GM21737 (cell line): ENCODE measurements around the gene TAP1.

Experiments
- ATAC-seq: cut with Tn5 transposase; IDR thresholded peaks from one replicate; pipeline ENCODE4 v1.9.1; 2021; ENCODE audit warnings: mild to moderate bottlenecking, moderate library complexity; ENCODE audit not compliant: unreplicated experiment

TAP1 gene

DNA sequence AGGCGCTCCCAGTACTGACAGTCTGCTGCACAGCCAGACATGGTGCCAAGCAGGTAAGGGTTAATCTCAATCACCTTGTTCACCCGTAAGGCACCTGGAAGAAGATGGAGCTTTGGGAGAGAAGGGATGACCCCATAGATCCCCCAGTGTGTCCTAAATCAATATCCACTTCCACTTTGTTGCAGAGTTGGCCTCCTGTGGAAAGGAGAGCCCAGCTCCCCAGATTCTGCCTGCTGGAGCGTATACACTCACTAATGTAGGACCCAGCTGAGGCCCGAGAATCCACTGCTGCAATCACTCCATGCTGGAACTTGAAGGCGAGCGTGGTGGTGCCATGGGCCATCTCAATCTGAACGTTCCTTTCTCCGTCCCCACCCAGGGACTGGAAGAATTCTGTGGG lies 10.8 kb downstream of the TAP1 start:
- no peak for ATAC-seq

DNA sequence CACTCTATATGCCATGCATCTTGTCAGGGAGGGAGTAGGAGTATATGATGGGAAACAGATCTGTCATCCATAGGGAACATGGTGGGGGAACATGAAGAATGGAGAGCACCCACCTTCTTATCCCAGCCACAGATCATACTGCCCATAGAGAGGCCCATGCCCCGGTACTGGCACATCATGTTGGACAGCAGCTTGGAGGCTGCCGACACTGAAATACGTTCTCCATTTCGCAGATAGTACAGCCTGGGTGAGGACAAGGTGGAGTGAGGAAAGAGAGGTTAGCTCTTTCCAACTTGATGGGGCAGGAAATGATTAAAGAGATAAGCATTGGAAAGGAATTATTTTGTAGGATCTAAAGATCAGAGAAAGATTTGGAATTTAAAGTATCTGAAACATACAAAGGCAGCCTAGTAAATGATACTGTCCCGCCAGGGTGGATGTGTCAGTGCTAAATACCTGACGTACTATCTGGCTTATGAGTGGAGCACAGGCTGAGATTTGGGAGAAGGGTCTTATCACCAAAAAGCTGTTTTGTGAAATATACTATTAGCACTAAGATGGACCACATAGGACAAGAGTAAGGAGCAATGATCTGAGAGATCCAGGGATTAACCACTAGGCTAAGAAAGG lies 11.4 kb downstream of the TAP1 start:
- ATAC-seq: no peak

DNA sequence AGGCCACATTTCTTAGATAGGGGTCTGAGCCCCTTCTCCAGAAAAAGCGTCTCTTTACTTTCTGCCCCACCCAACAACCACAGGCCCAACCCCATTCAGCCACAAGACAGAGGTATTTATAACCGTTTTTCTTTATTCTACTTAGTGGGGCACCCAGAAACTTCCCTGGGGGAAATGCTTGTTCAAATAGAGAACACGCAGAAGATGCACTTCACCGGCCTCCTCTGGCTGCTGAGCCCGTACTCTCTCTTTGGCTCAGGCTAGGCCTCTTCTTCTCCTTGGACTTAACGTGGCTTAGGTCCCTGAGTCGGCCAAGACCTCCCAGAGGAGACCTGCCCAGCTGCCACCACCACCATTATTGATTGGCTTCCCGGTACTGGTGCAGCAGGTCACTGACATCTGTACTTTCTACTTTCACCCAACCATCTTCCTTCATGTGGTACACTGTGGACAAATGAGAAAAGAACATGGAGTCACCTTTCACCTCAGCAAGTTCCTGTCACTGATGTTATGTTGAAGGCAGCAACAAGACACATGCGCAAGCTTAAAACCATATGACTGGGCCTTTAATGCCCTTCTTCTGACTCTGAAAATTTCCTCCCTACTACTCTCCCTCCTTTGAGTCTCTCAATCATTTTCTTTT lies 12.8 kb downstream of the TAP1 start:
- no peak for ATAC-seq

DNA sequence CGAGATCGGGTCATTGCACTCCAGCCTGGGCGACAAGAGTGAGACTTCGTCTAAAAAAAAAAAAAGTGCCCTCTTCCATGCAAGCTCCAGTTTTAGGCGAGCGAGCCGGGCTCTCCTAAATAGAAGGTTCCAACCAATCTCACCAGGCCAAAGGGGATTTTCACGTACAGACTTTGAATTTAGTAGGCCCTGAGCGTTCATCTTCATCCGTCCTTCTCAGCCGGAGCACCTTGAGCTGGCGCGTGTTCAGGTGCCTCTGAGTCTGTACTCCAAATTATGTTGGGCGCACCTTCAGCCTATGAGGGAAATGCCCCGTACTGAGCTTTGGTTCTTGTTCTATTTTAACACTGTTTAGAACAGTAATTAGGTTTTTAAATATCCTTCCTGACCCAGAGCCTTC lies 14.1 kb downstream of the TAP1 start:
- no peak for ATAC-seq

DNA sequence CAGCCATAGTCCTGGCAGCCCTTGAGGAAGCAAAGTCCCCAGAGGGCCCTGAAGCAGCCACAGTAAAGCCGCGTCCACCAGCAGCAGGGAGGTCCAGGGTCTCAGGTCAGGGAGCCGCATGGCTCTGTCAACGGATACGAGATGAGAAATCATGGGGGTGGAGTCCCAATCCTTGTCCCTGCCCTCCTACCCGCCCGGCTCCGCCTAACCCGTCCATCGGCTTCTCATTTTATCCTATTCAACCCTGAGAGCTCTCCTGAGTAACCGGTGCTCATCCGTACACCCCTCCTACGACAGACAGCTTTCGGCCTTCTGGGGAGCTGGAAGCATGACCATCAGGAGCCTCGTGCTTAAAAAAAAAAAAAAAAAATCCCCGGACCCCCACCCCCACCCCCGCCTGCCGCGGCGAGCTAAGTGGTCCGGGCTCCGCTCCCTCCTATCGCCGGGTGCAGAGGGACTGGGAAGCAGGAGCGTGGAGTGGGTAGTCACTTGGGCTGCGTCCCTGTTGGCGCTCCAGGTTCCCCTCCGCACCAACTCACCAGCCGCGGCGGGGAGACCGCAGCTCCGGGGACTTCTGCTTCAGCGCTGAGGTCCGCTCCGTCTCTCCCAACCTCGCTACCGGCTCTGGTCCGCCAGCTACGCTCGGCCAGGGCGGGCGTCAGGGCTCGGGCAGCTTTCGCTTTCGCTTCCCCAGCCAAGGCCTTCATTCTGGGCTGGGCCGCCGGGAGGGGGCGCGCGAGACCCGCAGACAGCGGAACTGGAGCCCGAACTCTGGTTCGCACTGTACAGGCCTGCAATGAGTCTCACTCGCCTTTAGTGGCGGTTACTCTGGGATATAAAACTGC lies 15.2 kb downstream of the TAP1 start, which contains the start of gene TAP2:
Gene TAP2, minus strand, starts transcription at position 626 of the 845 bp plus-strand sequence. Its CDS starts 506 bp downstream, at position 120.
- ATAC-seq: peak; percentile 69

DNA sequence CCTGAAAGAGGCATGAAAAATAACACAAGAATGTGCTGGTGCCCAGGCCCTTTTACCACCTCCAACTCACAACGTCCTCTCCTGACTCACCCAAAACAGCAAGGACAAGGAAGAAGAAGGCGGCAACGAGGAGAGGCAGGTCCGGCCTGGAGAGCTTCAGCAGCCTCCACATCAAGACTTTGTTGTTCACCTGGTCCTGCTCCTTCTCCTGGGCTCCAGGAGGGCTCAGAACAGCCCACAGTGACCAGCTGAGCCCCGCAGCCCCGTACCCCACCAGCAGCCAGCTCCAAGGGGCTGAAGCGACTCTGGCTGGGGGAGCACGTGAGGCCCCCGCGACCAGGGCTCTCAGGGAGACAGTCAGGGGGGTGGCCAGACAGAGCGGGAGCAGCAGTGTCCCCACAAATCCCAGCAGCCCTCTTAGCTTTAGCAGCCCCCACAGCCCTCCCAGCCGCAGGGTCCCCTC lies 15.8 kb downstream of the TAP1 start:
- ATAC-seq: no peak

DNA sequence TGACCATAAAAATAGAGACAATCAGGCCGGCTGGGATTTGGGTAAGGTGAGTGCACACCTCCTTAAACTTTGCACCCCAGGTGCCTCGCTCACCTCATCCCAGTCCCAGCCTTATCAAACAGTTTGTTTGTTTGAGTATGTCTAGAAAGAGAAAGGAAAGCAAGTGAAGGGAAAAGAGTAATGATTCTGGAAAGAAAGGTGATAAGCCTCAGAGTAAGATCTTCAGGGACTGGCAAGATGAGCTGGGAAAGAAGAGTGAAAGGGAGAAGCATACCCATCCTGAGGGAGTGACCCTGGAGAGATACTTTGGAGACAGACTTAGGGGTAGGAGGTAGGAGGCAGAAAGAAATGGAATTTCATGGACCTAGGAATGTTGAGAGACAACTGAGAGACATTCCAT lies 16.6 kb downstream of the TAP1 start:
- no peak for ATAC-seq

DNA sequence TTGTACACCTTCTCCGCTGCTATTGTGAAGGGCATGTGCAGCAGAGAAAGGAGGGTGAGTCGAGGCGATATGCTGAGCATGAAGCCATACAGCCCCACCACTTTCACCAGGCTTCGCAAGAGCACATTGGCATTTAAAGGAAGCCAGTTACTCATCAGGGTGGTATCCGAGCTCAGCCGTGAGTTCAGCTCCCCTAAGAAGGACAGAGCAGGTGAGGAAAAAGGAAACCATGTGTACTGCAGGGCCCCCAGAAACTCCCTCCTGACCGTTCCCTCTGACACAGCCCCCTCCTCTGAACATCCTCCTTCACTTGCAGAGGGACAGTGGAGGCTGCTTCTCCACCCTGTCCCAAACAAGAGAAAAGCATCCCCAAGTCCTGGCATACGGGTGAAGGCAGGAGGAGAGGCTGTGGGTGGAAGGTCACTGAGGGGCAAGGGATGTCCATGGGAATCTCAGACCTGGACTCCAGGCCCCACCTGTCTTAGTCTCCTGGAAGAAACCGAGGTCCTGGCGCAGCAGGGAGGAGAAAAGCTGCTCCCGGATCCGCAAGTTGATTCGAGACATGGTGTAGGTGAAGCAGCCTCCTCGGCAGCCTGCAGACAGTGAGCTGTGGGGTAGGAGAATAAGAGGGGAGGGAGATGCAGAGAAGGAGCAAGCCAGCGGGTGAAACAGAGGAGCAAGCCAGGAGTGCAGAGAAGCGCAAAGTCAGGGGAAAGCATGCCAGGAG lies 18.2 kb downstream of the TAP1 start:
- no peak for ATAC-seq

DNA sequence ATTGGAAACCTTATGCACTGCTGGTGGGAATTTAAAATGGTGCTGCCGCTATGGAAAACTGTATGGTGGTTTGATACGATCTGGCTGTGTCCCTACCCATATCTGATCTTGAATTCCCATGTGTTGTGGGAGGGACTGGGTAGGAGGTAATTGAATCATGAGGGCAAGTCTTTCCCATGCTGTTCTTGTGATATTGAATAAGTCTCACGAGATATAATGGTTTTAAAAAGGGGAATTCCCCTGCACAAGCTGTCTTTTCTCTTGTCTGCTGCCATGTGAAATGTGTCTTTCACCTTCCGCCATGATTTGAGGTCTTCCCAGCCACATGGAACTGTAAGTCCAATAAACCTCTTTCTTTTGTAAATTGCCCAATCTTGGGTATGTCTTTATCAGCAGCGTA lies 19.8 kb downstream of the TAP1 start:
- ATAC-seq: no peak

DNA sequence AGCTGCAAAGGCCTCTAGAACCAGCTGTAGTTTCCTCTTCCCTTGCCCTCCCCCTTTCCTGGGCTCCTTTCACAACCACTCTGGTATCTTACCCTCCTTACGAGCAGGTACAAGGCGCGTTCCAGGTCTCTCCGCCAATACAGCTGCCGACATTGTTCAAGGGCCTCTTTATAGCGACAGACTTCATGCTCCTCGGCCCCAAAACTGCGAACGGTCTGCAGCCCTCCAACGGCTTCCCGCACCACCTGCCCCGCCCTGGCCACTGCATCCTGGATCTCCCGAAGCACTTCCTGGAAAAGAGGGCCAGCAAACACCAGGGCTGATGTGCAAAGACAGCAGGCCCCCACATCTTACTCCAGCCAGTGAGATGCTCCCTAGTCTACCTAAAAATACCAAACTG lies 21.0 kb downstream of the TAP1 start:
- no peak for ATAC-seq

DNA sequence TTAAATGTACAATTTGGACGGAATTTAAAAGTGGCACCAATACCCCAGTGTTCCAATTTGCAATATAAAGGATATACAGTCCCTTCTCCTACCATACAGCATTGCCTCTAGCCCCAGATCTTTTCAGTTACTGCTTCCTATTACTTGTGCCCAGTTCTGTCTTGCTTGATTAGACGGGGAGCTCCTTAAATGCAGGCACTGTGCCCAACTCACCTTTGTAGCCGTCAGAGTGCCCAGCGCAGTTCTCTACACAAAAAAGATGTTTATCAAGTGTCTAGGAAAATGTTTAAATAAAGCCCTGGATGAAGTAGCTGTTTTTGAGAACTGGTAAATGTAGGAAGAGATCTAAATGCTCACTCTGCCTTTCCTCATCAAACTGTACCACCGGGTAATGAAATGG lies 22.6 kb downstream of the TAP1 start:
- no peak for ATAC-seq

DNA sequence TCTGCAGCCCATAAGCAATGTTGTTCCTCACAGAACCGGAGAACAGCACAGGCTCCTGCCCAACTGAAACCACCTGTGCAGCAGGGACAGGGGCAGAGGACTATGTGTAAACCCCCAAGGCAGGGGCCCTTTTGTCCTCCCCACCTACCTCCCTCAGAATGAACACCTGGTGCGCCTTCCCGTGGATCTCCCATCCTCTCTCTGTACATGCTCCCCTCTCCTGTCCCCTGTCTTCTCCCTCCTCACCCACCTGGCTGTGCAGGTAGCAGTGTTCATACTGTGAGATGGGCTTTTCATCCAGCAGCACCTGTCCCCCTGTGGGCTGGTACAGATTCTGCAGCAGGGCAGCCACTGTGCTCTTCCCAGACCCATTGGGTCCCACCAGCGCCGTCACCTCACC lies 23.5 kb downstream of the TAP1 start:
- no peak for ATAC-seq

DNA sequence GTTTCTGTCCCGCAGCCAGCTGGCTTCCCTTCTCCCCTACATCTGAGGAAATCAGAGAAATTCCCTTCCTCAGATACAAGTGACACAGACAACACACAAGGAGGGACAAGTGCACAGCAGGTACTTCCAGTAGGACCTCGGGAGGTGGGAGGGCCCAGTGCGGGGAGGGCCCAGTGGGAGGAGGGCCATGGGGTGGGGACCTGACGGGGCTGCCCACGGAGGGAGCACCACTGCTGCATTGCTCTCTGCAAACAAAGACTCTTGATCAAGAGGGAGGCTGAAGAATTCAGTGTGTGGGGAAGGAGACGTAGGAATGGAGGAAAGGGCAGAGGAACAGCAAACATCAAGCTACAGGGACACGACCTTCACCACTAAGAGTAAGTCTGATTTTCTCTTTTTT lies 24.0 kb downstream of the TAP1 start:
- ATAC-seq: no peak

DNA sequence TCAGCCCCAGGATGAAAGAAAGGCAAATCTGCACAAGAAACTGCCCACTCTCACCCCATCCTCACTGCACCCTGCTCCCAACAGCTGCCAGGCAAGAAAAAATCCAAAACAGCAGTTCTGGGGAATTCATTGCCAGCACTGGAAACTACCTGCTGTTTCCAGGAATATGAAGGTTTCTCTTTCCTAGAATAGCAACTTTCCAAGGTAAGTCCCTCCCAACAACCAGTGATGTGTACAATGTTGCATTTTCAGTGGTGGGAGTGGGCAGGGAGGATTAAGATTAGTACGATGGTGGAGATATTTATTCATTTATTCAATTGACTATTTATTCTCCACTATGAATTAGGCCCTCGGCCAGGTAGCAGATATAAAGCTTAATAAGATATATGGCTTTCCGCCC lies 26.5 kb downstream of the TAP1 start:
- no peak for ATAC-seq

DNA sequence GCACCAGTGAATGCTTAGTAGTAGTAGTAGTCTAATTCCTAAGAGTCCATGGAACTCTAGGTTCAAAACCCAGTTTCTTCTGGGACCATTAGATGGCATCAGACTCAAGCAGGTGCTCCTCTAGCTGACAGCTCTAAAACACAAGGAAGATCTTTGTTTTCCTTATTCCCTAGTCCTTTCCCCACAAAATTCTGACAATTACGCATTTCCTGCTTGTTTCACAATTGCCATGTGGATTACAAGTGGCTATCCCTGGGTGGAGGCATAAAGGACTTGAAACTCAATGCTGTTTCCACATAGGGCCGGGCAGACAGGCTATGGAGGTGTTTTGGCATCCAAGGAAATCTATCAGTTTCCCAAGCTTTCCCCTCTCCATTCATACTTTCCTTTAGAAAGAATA lies 27.5 kb downstream of the TAP1 start:
- no peak for ATAC-seq

DNA sequence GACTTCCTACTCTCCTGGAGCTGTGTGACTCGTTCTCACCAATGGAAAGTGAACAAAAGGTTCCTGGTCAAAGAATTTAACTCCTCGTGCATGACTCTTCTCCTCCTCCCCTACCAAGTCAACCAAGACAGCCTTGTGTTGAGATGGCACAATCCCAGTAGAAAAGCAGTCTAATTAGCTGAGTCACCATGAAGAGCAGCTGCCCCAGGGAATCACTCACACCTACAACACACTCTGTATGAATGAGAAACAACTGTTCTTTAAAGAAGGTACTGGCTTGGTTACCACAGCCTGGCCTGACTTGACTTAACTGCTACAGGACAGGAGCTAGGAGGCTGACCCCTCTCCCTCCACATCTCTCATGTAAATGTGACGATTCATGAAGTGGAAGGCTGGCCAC lies 33.8 kb downstream of the TAP1 start:
- no peak for ATAC-seq

DNA sequence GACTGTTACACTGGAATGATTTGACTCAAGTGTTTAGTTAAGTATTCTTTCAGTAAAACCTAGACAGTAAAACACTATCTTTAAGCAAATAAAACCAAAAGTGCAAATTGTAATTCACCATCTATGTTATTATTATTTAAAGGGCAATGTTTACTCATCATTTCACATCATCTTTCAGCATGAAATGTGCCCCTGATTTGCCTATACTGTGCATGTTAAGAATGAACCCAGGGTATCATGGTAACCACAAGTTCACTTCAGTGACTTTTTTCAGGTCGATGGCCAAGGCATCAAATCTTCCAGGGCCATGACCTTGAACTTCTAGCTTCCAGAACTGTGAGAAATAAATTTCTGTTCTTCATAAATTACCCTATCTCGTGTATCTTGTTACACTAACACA lies 34.6 kb downstream of the TAP1 start:
- ATAC-seq: no peak

DNA sequence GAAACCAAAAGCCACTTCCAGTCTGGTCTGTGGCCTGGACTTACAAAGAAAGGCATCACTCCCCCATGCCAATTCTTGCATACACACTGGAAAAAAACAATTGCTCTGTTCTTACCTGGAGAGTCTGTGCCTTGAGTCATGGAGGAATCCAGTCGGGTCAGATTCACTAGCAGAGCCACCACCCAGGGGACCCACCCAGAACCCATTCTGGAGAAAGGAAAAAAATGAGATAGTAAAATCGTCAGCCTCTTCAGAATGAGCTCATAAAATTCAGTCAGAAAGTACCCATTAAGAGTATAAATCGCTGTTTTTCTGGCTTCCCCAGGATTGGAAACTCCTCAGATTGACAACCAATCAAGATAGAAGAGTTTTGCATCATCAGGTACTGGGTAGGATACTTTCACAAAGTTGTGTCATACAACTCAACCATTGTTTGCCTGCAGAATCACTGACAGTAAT lies 36.7 kb downstream of the TAP1 start, which contains the start of gene HLA-DOB:
Gene HLA-DOB, minus strand, starts transcription at position 257 of the 459 bp plus-strand sequence. Its CDS starts 51 bp downstream, at position 206.
- ATAC-seq: peak; percentile 50

DNA sequence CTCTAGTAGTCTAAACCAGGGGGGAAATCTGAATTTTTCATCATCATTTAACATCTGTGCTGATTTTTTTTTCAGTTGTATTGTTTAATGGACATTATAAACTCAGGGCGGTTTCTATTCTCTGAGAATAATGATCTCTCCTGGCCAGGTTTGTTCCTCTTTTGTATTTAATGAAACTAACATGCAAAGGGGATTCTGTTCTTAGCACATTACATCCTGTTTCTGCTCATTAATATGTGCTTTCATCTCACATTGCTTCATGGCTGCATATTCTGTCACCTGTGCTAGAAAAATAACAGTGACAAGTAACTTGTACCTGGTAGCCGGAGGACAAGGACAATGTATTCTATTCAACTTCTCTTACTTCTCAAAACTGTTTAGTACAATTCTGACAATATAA lies 37.5 kb downstream of the TAP1 start:
- ATAC-seq: no peak

DNA sequence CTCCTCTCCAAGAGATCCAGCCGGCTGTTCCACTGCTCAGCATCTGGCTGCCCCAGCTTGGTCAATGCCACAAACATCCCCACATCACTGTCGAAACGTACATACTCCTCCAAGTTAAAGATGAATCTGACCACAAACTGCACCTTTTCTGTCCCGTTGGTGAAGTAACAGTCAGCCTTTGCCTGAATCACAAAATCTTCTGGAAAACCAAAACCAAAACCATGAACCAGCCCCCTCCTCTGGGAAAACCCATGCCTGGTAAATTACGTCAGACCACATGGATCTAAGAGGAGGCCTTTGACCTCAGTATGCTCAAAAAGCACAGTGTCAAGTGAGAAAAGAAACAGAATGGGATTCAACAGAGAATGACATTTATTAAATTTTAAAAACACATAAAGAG lies 38.4 kb downstream of the TAP1 start:
- no peak for ATAC-seq

DNA sequence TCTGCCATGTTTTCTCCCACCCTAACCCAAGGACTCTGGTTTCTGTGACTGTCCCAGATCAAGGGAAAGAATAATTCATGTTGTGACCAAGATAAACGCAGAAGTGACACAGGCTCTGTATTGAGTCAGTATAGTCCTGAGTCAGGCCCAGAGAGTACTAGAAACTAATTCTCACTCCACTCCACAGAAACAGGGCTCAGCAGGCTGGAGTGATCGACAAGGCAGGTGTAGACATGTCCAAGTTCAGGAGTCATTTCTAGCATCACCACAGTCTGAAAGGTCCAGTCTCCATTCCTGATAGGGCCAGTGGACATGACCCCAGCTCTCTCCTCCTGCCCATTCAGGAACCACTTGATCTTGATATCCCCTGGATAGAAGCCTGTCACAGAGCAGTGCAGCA lies 39.4 kb downstream of the TAP1 start:
- no peak for ATAC-seq
